D341Med (cell line): Measurements from ENCODE around the gene RNF144A.

Experiments used
- DNase-seq: peaks from one replicate; pipeline ENCODE4 v3.0.0; 2012; ENCODE audit warnings: low spot score

Gene RNF144A

GRCh38 chr2:7007846-7008741, 90.9 kb downstream of the RNF144A start:
- DNase-seq: no peak

GRCh38 chr2:7009207-7009911, 92.1 kb downstream of the RNF144A start:
- no peak for DNase-seq

- no peak for DNase-seq
These were observed 93.3 kb downstream of the RNF144A start for GRCh38 chr2:7010391-7011054.

GRCh38 chr2:7011356-7012083, 94.3 kb downstream of the RNF144A start:
- no peak for DNase-seq

- no peak for DNase-seq
These were observed 95.0 kb downstream of the RNF144A start for GRCh38 chr2:7012141-7012764.

- no peak for DNase-seq
These were observed 96.4 kb downstream of the RNF144A start for GRCh38 chr2:7013471-7014160.

- DNase-seq: peak; percentile 71
These were observed 97.0 kb downstream of the RNF144A start for GRCh38 chr2:7014174-7014640.

GRCh38 chr2:7015007-7015950, 98.1 kb downstream of the RNF144A start:
- no peak for DNase-seq

- DNase-seq: no peak
These were observed 98.9 kb downstream of the RNF144A start for GRCh38 chr2:7016148-7016547.

- no peak for DNase-seq
These were observed 99.5 kb downstream of the RNF144A start for GRCh38 chr2:7016601-7017211.

- no peak for DNase-seq
These were observed 100.6 kb downstream of the RNF144A start for GRCh38 chr2:7017671-7018281.

GRCh38 chr2:7018282-7018701, 101.1 kb downstream of the RNF144A start:
- DNase-seq: no peak

GRCh38 chr2:7018767-7019166, 101.6 kb downstream of the RNF144A start:
- no peak for DNase-seq

GRCh38 chr2:7019191-7019590, 102.0 kb downstream of the RNF144A start:
- DNase-seq: no peak

- DNase-seq: no peak
These were observed 102.8 kb downstream of the RNF144A start for GRCh38 chr2:7020059-7020458.

GRCh38 chr2:7020468-7020867, 103.3 kb downstream of the RNF144A start:
- no peak for DNase-seq

GRCh38 chr2:7020939-7021470, 103.8 kb downstream of the RNF144A start:
- no peak for DNase-seq
